BLaER1 treated with 17β-estradiol and CSF1 and Interleukin-3, amounts not matched to agents 10 nM and 100 nM (cell line): ENCODE data around the gene EEA1.
A peak's percentile ranks its signal among the peaks of the same experiment; 100 is the strongest.
"Not testable (repeated sequence)": the region's sequence is repeated elsewhere in the genome, so short reads cannot be mapped to it uniquely, and the experiment has no call there.

Experiments used
- H3K27ac ChIP-seq, 11 experiments: shearing (Covaris generic); formaldehyde crosslinking; 2 replicates each; pipeline ENCODE4 v1.8.1; 2022
- H3K27me3 ChIP-seq, 11 experiments: shearing (Covaris generic); formaldehyde crosslinking; 2 replicates each; pipeline ENCODE4 v1.8.1; 2022
- H3K36me3 ChIP-seq, 11 experiments: shearing (Covaris generic); formaldehyde crosslinking; 2 replicates each; pipeline ENCODE4 v1.8.1; 2022
- H3K4me1 ChIP-seq, 10 experiments: shearing (Covaris generic); formaldehyde crosslinking; 2 replicates each; pipeline ENCODE4 v1.8.1; 2022
- H3K4me2 ChIP-seq, 11 experiments: shearing (Covaris generic); formaldehyde crosslinking; 2 replicates each; pipeline ENCODE4 v1.8.1; 2022
- H3K4me3 ChIP-seq, 10 experiments: shearing (Covaris generic); formaldehyde crosslinking; 2 replicates each; pipeline ENCODE4 v1.8.1; 2022
- H3K9ac ChIP-seq, 11 experiments: shearing (Covaris generic); formaldehyde crosslinking; 2 replicates each; pipeline ENCODE4 v1.8.1; 2022
- H3K9me3 ChIP-seq, 11 experiments: shearing (Covaris generic); formaldehyde crosslinking; replicated peaks in 1 of 11; 2 replicates each; pipeline ENCODE4 v1.8.1; 2022
- H4K20me1 ChIP-seq, 11 experiments: shearing (Covaris generic); formaldehyde crosslinking; 2 replicates each; pipeline ENCODE4 v1.8.1; 2022
- Cebpa-rat ChIP-seq, 11 experiments: shearing (Covaris generic); IDR thresholded peaks; 2 replicates each; pipeline ENCODE4 v1.8.1; 2022

Gene EEA1

GRCh38 chr12:92794814-92795213 is 134.3 kb downstream of the EEA1 start:
- TF ChIP-seq Cebpa-rat (IDR thresholded peaks at IDR 0.05), result no peak
- Histone ChIP-seq H3K27ac (no peak overlapping the region), H3K9me3 (peaks cover 19 to 44% (median 30%) of the 10 kb centered on the region in 11 experiments; a peak in 20 of 22 replicates), H3K4me1 (no peaks in the 10 kb centered on the region), H3K4me2 (no peak overlapping the region), H3K4me3 (no peak overlapping the region), H4K20me1 (no peaks in the 10 kb centered on the region), H3K36me3 (peaks cover 34 to 77% (median 62%) of the 10 kb centered on the region in 11 experiments), H3K9ac (no peak overlapping the region), H3K27me3 (no peaks in the 10 kb centered on the region)

GRCh38 chr12:92794356-92794755 is 134.7 kb downstream of the EEA1 start:
- not testable (repeated sequence) for H3K27ac ChIP-seq, H3K4me1 ChIP-seq, H3K27me3 ChIP-seq, H3K9ac ChIP-seq, H3K4me3 ChIP-seq, H4K20me1 ChIP-seq, H3K4me2 ChIP-seq
- Histone ChIP-seq H3K9me3 (peaks cover 19 to 46% (median 34%) of the 10 kb centered on the region in 11 experiments; a peak in 20 of 22 replicates), H3K36me3 (peaks cover 35 to 77% (median 63%) of the 10 kb centered on the region in 11 experiments)

GRCh38 chr12:92786045-92786444 is 143.1 kb downstream of the EEA1 start:
- Histone ChIP-seq H3K4me2 (peak overlapping the region in 2 of 11 experiments; percentile 16 to 17; a peak in 2 of 22 replicates), H3K9ac (no peak overlapping the region), H3K9me3 (peaks cover 2 to 18% (median 10%) of the 10 kb centered on the region in 11 experiments; a peak in 16 of 22 replicates), H3K4me1 (peaks cover 10 to 39% (median 14%) of the 10 kb centered on the region in 10 experiments), H3K36me3 (peaks cover 26 to 61% (median 37%) of the 10 kb centered on the region in 11 experiments), H3K4me3 (no peak overlapping the region), H3K27ac (no peak overlapping the region), H4K20me1 (peaks cover 0 to 11% (median 0%) of the 10 kb centered on the region in 11 experiments; a peak in 2 of 22 replicates), H3K27me3 (no peaks in the 10 kb centered on the region)
- TF ChIP-seq Cebpa-rat (IDR thresholded peaks at IDR 0.05), result no peak

- H3K27me3 ChIP-seq, result no peaks in the 10 kb centered on the region
- no peak overlapping the region for H3K4me2 ChIP-seq
- H3K36me3 ChIP-seq, result peaks cover 30 to 61% (median 39%) of the 10 kb centered on the region in 11 experiments
- peaks cover 0 to 11% (median 0%) of the 10 kb centered on the region in 11 experiments; a peak in 2 of 22 replicates for H4K20me1 ChIP-seq
- H3K27ac ChIP-seq, result no peak overlapping the region
- H3K9ac ChIP-seq, result no peak overlapping the region
- H3K9me3 ChIP-seq, result peaks cover 0 to 13% (median 6%) of the 10 kb centered on the region in 11 experiments; a peak in 14 of 22 replicates
- H3K4me1 ChIP-seq, result peaks cover 10 to 39% (median 14%) of the 10 kb centered on the region in 10 experiments
- TF ChIP-seq Cebpa-rat (IDR thresholded peaks at IDR 0.05), result no peak
- no peak overlapping the region for H3K4me3 ChIP-seq
These were observed 143.5 kb downstream of the EEA1 start for GRCh38 chr12:92785563-92785950.

- no peak for TF ChIP-seq Cebpa-rat (IDR thresholded peaks at IDR 0.05)
- peak overlapping the region in 8 of 11 experiments; percentile 37 to 65 (median 48); a peak in 11 of 22 replicates for H3K27ac ChIP-seq
These were observed 144.1 kb downstream of the EEA1 start for GRCh38 chr12:92784797-92785562.

GRCh38 chr12:92784356-92784755 is 144.7 kb downstream of the EEA1 start:
- H3K36me3 ChIP-seq, result peaks cover 26 to 60% (median 34%) of the 10 kb centered on the region in 11 experiments
- peaks cover 10 to 39% (median 14%) of the 10 kb centered on the region in 10 experiments for H3K4me1 ChIP-seq
- peak overlapping the region in 9 of 11 experiments; percentile 18 to 65 (median 45); a peak in 14 of 22 replicates for H3K27ac ChIP-seq
- peaks cover 0 to 1% (median 0%) of the 10 kb centered on the region in 11 experiments; a peak in 3 of 22 replicates for H3K9me3 ChIP-seq
- TF ChIP-seq Cebpa-rat (IDR thresholded peaks at IDR 0.05), result no peak
- peak overlapping the region in 10 of 11 experiments; percentile 18 to 57 (median 40); a peak in 18 of 22 replicates for H3K4me2 ChIP-seq
- no peak overlapping the region for H3K4me3 ChIP-seq
- H3K9ac ChIP-seq, result peak overlapping the region in 5 of 11 experiments; percentile 18 to 45 (median 26); a peak in 4 of 22 replicates
- peaks cover 0 to 11% (median 0%) of the 10 kb centered on the region in 11 experiments; a peak in 2 of 22 replicates for H4K20me1 ChIP-seq
- H3K27me3 ChIP-seq, result no peaks in the 10 kb centered on the region

More at GRCh38 chr12:92784797-92785562, 144.1 kb downstream of the EEA1 start:
- Histone ChIP-seq H3K27me3 (no peaks in the 10 kb centered on the region), H3K9ac (peak overlapping the region in 4 of 11 experiments; percentile 18 to 45 (median 28); a peak in 2 of 22 replicates), H3K4me2 (peak overlapping the region in 10 of 11 experiments; percentile 18 to 57 (median 40); a peak in 14 of 22 replicates), H4K20me1 (peaks cover 0 to 11% (median 0%) of the 10 kb centered on the region in 11 experiments; a peak in 2 of 22 replicates), H3K4me1 (peaks cover 10 to 39% (median 14%) of the 10 kb centered on the region in 10 experiments), H3K9me3 (peaks cover 0 to 7% (median 0%) of the 10 kb centered on the region in 11 experiments; a peak in 7 of 22 replicates), H3K36me3 (peaks cover 28 to 61% (median 37%) of the 10 kb centered on the region in 11 experiments), H3K4me3 (no peak overlapping the region)

GRCh38 chr12:92779902-92780301 is 149.2 kb downstream of the EEA1 start:
- Histone ChIP-seq H3K9ac (no peak overlapping the region), H4K20me1 (peaks cover 0 to 7% (median 0%) of the 10 kb centered on the region in 11 experiments; a peak in 1 of 22 replicates), H3K4me2 (no peak overlapping the region), H3K9me3 (no peaks in the 10 kb centered on the region), H3K4me1 (peaks cover 10 to 22% (median 14%) of the 10 kb centered on the region in 10 experiments; a peak in 19 of 20 replicates), H3K36me3 (peaks cover 52 to 86% (median 62%) of the 10 kb centered on the region in 11 experiments), H3K4me3 (no peak overlapping the region), H3K27ac (no peak overlapping the region), H3K27me3 (no peaks in the 10 kb centered on the region)
- no peak for TF ChIP-seq Cebpa-rat (IDR thresholded peaks at IDR 0.05)

GRCh38 chr12:92778525-92778924 is 150.6 kb downstream of the EEA1 start:
- Histone ChIP-seq H3K27me3 (no peaks in the 10 kb centered on the region), H3K9me3 (no peaks in the 10 kb centered on the region), H3K4me1 (peaks cover 0 to 9% (median under 1%) of the 10 kb centered on the region in 10 experiments; a peak in 4 of 20 replicates), H3K36me3 (peaks cover 51 to 82% (median 60%) of the 10 kb centered on the region in 11 experiments), H3K9ac (no peak overlapping the region), H3K4me3 (no peak overlapping the region), H3K27ac (no peak overlapping the region), H3K4me2 (no peak overlapping the region), H4K20me1 (no peaks in the 10 kb centered on the region)
- no peak for TF ChIP-seq Cebpa-rat (IDR thresholded peaks at IDR 0.05)

- Histone ChIP-seq H3K4me2 (no peak overlapping the region), H3K27me3 (no peaks in the 10 kb centered on the region), H3K36me3 (peaks cover 31 to 59% (median 42%) of the 10 kb centered on the region in 11 experiments), H3K9me3 (no peaks in the 10 kb centered on the region), H4K20me1 (no peaks in the 10 kb centered on the region), H3K9ac (no peak overlapping the region), H3K4me1 (peaks cover under 1 to 16% (median 12%) of the 10 kb centered on the region in 10 experiments; a peak in 16 of 20 replicates), H3K27ac (no peak overlapping the region), H3K4me3 (no peak overlapping the region)
- TF ChIP-seq Cebpa-rat (IDR thresholded peaks at IDR 0.05), result no peak
These were observed 153.7 kb downstream of the EEA1 start for GRCh38 chr12:92775416-92775815.
